GM21367 (cell line): ENCODE data around the gene STK24.

ENCODE experiments used
- ATAC-seq: cut with Tn5 transposase; IDR thresholded peaks from one replicate; pipeline ENCODE4 v1.9.1; 2021; ENCODE audit not compliant: unreplicated experiment

Gene STK24

DNA sequence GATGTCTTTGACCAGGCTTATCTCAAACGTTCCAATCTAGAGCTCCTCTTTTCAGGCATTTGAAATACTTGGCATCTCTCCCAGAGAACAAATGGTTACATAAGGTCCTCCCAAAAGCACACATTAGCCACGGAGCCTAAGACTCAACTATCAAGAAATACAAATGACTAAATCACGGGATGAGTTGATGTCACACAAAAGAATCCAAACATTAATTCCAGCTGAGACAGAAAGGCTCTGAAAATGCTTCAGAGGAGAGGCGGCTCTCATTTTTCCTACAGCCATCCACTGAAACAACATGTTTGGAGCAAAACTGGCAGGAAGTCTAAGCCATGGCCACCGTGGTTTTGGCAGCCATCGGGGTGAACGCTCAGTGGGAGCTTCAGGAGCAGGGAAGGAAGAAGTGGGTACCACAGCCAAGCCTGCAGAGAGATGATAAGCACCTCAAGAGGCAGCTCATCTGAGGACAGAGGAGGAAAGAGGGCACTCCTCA is 122.5 kb downstream of the STK24 start:
- ATAC-seq = no peak

DNA sequence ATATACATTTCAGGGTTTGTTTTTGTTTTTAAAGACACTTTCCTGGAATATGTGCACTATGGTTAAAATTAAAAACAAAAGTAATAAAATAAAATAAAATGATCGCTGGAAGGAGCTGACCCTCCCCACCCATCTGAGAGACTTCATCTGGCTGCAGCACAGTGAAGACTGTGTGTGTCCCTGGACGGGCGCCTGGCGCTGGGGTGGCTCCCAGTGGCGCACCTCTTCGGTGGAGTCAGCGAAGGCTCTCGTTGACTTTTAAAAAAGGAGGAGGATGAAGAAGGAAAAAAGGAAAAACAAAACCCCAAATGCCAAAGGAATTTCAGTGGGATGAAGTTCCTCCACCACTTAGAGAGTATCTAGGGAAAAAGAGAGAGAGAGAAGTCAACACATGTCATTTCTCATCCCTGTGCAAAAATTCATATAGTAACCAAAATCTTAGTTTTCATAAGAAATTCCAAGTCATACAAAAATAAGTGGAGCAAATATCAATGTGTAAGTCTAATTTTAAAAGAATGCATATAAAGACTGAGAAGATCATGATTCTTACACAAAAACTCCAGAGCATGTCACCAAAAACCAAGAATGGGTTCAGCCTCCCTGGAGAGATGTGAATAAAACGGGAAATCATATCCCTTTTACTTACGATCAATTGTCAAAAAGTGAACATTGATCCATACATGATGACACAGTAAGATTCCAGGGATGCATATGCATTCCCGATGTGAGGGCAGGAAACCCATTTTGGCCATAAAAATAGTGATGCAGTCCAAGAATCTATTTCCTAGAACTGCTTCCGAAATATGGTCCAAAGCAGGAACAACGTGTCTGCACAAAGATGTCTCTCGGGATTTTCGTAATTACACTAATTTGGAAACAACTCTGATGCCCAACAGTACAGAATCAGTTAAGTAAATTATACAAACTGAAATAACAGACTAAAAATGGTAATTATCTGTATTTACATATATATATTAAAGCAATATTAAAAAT is 123.8 kb downstream of the STK24 start:
- ATAC-seq = no peak

DNA sequence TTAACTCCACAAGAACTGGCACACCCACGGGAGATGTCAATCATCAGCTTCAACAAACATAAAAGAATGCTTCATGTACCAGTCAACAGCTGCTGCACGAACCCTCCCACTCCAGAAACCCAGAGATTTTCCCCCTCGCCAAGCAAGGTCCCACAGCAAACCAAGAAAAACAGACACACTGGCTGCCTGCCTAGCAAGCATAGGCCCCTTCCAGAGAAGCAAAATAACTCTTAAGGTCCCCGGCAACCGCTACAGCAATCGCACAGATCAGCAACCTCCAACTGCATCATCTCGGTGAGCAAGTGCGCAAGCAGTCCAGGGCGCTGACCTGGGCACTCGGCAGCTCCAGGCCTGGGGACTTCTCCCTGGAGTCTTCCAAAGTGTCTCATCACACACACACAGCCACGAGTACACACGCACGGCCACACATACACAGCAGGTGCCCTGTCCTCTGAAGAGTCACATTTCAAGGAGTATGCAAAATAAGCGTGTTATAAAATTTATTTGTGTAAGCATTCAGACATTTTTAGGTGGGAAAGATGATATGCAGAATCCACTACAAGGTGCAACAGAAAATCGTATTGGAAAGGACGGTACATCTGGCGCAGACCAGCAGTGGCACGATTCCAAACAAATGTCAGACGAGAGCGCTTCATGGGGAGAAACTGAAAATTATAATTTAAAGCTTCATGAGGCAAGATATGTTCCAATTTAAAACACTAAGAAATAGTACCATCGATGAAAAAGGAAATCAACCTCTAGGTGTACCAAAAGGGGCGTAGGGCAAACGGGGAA is 125.0 kb downstream of the STK24 start:
- ATAC-seq = no peak

DNA sequence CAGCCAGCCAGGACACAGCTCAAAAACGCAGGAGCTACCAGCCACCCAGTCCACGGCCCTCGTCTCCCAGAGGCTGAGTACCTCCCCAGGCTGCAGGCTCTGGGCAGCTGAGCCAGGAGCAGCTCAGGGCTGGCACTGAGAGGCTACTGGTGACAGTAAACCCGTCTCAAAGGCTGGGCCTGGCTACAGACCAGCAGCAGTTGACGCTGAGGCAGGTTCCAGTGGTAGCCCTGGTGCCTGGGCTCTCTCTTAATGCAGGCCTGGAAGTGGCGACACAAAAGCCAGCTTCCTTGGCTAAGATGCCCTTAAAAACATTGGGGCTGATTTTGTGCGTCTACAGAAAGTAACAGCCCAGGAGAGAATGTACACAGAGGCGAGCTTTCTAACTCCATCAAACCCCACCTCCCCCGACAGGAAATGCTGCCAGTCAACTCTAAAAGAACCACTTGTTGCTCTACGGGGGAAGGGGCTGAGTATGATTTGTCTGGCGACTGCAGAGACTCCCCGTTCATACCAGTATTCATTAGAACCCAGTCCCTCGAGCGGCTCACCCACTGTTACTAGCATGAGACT is 126.3 kb downstream of the STK24 start:
- no peak for ATAC-seq

DNA sequence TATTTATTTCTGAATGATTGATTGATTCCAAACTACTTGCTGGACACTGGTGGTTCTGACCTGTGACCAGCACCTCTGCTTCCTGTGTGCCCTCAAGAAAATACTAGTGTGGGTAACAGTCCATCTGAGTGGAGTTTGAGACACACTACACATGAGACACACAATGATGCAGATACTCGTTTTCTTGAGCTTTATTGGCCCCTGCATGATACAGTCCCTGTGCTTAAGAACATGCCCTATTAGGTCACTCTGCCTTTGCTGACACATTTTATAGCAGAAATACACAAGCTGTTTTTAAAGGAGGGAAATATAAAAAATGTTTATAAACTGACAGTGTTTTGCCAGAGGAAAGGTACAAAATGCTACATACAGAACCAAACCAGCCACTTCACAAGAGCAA is 126.9 kb downstream of the STK24 start:
- ATAC-seq = no peak

DNA sequence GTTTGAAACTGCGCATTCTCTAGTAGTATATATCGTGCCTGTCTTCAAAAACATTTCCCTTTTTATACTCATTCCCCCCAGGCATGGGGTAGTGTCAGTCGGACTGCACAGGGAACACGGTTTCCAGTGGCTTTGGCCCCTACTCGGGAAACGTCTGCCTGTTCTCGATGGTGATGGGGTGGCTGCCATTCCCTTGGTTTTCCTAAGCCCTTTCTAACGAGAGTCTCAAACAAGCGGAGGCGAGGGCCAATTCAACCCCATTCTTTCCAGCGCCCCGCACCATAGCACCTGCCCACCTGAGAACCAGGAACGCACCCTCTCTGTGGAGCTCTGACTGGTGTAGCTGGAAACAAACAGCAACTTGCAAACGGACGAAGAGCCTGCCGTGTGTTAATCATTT is 127.6 kb downstream of the STK24 start:
- no peak for ATAC-seq

DNA sequence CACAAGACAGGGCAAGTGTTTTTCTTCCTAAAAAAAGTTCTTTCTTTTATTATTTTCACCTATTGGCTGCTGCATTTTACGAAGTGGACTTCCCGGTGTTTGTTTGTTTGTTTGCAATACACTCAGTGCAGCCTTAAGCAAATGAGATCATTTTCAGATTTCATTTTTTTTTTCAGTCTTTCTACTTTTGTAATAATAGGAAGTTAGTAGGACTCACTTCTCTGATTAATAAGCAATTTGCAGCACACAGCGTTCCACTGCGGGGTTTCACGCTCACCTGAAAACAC is 128.3 kb downstream of the STK24 start:
- no peak for ATAC-seq

DNA sequence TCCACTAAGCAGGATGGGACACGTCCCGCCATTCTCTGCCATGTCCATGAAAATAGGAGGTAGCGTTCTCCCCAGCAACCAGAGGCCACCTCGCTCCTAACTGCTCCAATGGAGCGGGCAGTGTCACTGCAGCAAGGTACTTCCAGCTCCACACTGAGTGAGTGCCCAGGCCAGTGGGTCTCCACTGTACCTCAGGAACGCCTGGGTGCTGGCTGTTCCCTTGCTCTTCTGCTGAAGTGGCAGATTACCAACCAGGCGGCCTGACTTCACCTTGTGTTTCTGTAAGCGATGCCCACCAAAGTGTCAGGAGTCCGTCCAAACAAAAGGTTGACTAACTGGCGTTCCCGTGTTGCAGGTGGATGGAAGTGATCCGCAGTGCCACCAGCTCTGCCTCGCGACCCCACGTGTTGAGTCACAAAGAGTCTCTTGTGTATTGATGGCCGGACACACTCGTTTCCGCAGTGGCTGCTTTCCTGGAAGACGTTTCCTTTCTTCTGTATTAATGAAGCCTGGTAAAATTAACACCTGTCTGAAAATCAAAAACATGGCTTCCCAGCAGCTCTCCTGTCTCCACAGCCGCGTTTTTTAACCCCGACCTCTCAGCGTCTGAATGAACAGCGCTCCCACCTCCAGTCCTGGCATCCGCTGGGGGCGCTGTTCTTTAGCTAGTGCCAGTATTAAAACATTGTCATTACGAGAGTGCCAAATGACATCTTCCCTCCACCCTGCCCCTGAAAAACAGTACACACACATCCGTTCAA is 128.8 kb downstream of the STK24 start:
- ATAC-seq = no peak

DNA sequence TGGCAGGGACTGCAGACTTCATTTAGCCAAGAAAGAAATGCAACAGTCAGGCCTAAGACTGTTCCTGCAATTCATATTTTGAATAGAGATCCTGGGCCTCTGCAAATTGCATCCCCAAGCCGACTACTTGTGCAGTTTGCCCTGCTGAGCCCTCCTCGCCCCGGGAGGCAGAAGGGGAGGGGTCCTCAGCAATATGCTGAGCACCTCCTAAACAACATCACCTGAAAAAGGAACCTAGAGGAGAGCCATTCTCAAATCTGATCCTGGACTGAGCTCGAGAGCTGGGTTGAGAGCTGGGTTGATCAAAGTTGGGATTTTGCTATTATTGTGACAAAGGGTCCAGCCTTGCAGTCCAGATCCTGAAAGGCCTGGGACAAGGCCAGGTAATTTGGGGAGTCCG is 129.8 kb downstream of the STK24 start:
- no peak for ATAC-seq

DNA sequence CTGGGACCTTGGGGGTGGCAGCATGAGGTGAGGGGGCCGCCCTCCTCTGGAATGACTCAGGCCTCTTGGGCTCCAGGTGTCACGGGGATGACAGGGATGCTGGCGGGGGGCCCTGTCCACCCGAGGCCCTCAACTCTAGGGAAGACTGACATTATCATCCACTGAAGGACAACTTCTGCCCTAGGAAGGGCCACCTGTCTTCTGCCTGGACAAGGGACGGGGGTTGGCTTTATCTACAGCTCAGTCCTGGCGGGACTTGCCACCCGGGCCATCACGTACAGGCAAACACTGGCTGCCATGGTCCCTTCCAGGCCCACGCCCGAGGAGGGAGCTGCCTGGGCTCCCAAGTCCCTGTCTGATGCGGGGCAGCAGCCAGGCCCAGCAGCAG is 130.7 kb downstream of the STK24 start:
- ATAC-seq = no peak

DNA sequence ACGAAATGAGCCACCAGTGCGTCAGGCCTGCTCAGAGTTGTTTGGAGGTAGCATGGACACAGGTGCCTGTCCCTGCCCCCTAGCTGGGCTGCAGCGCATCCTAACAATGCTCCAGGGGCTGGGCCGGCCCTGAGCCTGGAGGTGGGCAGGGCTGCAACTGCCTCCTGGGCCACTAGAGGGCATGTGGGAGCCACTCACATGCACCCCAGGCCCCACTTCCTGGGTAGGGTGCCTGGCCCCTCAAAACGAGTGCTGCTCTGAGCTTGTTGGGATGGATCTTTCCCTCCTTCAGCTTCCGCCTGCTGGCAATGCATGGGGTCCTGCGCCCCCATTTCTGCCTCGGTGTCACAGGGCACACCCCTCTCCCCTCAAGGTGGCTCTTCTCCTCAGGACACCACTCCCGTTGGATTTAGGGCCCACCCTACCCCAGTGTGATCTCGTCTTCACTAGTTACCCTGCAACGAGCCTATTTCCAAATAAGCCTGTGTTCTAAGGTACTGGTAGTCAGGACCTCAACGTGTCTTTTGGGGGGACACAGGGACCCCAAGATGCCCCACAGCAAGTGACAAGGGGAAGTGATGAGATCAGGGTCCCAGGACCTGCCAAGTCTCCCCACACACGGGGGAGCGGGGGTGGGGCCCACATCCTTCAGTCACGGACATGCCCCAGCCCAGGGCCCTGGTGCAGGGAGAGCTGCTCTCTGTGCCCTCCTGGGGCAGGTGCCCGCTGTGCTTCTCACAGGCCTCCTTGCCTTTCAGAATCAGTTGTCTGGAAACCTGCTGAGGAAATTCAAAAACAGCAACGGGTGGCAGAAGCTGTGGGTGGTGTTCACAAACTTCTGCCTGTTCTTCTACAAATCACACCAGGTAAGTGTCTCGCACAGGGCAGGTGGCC is 131.3 kb downstream of the STK24 start:
- peak; percentile 92 for ATAC-seq

DNA sequence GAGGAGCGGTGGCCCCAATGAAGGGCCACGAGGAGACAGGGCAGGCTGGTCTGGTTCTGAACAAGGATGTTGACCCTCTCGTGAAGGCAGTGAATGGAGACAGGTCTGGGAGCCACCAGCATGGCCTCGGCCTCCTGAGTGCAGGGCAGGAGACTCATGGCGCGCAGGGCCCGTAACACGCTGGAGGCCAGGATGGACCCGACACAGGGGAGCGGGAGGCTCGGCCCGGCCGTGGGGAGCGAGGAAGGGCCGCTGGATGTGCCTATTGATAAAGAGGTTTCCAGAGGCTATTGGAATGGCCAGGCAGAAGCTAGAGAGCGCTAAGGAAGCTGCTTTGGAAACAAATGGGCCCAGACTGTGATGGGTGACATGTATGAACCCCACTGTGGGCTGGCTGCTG is 132.5 kb downstream of the STK24 start:
- ATAC-seq = no peak

DNA sequence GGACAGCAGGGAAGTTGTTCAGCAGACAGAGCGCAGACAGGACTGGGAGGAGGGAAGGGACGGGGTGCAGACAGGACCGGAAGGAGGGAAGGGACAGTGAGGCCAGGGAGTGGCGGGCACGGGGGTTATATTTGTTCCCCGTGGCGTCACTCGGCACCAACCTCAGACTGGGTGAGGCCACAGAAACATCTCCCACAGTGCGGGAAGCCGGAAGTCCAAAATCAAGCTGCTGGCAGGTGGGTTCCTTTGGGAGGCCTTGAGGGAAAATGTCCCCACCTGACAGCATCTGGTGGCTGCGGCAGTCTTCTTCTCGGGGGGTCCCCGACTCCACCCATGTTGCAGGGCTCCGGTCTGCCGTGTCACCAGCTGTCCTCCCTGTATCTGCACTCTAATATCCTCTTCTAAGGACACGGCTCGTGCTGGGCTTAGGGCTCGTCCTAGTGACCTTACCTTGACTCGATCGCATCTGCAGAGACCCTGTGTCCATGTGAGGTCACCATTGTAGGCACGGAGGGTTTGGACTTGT is 133.0 kb downstream of the STK24 start:
- ATAC-seq = no peak

DNA sequence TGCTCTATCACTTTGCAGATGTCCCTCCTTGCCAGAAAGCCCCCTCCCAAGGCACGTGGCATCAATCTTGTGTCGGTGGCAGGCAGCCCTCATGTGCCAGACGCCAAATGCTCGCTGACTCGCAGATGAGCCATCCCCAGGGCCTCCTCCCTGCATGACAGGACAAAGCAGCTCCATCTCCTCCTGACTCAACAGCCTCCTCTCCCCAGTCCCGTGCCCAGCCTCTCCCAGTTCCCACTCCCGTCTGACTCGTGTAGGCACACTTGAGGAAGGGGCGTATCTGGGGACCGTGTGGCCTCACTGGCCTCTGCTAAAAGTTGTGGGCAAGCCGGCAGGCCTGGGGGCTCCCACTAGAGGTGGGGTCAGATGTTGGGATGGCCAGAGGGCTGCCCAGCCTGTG is 133.6 kb downstream of the STK24 start:
- ATAC-seq = no peak

DNA sequence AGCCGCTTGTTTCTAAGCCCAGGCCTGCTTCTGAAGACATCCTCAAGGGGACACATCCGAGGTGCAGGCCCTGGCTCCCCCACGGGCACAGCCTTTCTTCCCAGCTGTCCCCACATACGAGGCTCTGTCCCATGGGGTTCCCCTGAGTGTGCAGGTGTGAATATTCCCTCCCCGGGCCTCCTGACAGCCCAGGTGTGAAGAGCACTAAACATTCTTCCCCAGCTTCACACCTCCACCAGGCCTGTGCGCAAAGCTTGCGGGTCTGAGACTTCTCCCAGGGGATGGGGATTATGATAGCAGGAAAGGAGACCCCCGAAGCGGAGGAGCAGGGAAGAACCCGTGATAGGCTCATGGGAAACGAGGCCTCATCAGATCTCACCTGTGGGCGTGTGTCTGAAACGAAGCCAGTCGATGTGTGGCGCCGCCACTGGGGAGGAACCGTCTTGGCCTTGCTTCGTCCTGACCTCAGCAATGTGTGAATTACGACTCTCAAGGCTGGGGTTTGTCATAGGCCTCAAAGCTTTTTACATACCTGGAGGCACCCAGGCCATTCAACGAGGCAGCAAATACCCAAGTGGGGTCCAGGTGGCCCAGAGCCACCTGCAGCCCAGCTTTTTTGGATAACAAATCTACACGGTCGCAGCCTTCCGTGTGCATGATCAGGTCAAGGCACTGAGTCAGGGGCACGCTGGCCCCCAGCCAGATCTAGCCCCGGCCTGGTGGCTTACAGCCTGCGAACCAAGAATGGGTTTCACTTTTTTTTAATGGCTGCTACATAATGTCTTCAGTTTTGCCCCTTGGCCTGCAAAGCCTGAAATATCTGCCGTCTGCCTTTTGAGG is 134.3 kb downstream of the STK24 start:
- no peak for ATAC-seq

DNA sequence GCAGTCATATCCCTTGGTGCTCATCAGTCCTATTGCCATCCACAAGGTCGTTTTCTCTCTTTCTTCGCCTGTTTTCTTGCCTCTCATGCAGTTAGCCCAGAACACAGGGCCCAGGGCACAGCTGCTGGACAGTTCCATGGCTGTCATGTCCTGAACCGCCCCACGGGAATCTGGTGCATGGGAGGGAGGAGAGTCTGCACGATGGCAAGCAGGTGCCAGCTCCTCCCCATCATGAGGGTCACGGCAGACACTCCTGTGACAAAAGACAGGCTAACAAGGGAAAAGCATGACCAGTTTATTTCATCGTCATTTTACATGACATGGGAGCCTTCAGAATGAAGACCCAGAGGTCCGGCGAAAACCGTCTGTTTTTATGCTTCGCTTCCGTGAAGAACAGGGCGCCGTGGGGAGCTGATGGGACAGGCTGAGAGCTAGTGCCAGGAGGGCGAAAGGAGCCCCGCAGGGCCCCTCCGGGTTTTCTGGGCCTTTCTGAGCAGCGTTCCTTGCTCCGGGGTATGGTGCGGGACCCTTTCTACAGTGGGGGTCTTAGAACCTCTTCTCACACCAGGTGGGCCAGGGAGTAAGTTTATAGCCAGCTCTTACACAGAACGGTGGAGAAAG is 135.7 kb downstream of the STK24 start:
- ATAC-seq = no peak

DNA sequence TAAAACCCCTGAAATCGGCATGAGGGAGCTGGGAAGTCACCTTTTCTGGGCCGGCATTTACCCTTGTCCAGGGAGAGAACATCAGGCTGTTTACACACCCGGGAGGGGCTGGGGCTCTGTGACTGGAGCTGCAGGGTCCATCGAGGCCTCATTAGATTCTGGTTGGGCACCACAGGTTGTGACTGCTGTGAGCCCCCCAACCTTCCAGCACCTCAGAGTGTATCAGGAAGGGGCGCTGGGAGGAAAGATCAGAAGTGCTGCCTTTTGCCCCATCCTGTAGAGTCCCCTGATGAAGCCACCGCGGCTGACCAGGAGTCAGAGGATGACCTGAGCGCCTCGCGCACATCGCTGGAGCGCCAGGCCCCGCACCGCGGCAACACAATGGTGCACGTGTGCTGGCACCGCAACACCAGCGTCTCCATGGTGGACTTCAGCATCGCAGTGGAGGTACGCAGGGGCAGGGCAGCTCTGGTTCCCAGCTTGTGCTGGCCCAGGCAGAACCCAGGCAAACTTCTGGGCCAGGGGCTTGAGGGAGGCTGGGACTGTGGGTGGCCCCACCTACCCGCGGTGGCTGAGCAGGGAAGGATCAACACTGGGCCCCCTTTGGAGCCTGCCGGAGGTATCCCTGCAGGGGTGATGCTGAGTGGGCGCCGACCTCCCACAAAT is 136.4 kb downstream of the STK24 start:
- no peak for ATAC-seq

DNA sequence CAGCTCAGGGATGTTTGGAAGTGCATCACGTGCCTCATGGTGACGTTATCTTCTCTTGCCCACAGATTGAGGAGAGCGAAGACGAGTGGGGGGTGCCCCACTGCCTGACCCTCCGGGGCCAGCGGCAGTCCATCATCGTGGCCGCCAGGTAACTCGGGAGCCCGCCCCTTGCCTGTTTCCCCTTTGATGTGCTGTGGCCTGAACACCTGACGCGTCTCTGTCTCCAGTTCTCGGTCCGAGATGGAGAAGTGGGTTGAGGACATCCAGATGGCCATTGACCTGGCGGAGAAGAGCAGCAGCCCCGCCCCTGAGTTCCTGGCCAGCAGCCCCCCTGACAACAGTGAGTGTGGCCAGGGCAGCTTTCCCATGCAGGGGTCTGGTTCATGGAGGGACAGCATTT is 137.0 kb downstream of the STK24 start:
- no peak for ATAC-seq
